ENCODE measurements around the gene CDC73.

The CDC73 gene

GRCh38 chr1:193121616-193122593 lies at the start of gene CDC73:
CDC73 (plus strand) TSS chr1:193122031; CDS start chr1:193122201, 170 bp downstream.
- H3K27me3 ChIP-seq (ENCODE audit: control insufficient read depth, insufficient read depth, low read length): no peaks in the 10 kb centered on the region
- peak; percentile 79 for TF ChIP-seq CTCF (IDR thresholded peaks at IDR 0.05)
- H3K4me2 ChIP-seq (ENCODE audit: low read length): peak within 1 kb of the TSS; percentile 96
- no peaks in the 10 kb centered on the region for H3K4me1 ChIP-seq
- peak within 1 kb of the TSS; percentile 82 for H2AFZ ChIP-seq
- no peak within 1 kb of the TSS for H3K9ac ChIP-seq
- peaks cover 1% of the 10 kb centered on the region for H3K79me2 ChIP-seq
- H3K9me3 ChIP-seq (ENCODE audit: control insufficient read depth, low read length): no peaks in the 10 kb centered on the region
- no peaks in the 10 kb centered on the region for H3K36me3 ChIP-seq (ENCODE audit: control insufficient read depth, insufficient read depth, low read length)
- H3K4me3 ChIP-seq (ENCODE audit: low read depth, low read length): peak within 1 kb of the TSS; percentile 85
- peak within 1 kb of the TSS; percentile 77 for H3K27ac ChIP-seq

DNA sequence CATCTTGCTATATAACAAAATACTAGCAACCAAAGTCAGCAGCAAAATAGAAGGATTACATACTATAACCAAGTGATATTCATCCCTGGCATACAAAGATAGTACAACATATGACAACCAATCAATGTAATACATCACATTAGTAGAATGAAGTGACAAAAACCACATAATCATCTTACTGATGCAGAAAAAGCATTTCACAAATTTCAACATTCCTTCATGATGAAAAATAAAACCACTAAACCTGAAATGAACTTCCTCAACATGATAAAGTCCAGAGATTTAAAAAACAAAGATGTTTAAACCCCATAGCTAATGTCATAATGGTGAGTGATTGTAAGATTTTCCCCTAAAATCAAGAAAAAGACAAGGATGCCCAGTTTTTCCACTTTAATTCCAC lies 43.8 kb upstream of the CDC73 start:
- H2AFZ ChIP-seq: no peak overlapping the region
- no peaks in the 10 kb centered on the region for H3K4me1 ChIP-seq
- H3K9me3 ChIP-seq (ENCODE audit: control insufficient read depth, low read length): no peaks in the 10 kb centered on the region
- H3K36me3 ChIP-seq (ENCODE audit: control insufficient read depth, insufficient read depth, low read length): no peaks in the 10 kb centered on the region
- no peak overlapping the region for H3K27ac ChIP-seq
- peaks cover 6% of the 10 kb centered on the region for H3K79me2 ChIP-seq
- H3K4me3 ChIP-seq (ENCODE audit: low read depth, low read length): no peak overlapping the region
- no peak overlapping the region for H3K4me2 ChIP-seq (ENCODE audit: low read length)
- no peak overlapping the region for H3K9ac ChIP-seq
- no peak for TF ChIP-seq CTCF (IDR thresholded peaks at IDR 0.05)
- H3K27me3 ChIP-seq (ENCODE audit: control insufficient read depth, insufficient read depth, low read length): no peaks in the 10 kb centered on the region

DNA sequence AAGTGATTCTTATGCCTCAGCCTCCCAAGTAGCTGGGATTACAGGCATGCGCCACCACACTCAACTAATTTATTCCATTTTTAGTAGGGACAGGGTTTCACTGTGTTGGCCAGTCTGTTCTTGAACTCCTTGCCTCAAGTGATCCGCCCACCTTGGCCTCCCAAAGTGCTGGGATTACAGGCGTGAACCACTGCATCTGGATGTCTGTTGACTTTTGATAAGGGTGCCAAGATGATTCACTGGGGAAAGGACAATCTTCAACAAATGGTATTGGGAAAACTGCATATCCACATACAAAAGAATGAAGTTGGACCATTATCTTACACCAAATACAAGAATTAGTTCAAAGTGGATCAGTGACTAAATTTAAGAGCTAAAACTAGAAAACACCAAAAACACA lies 42.6 kb upstream of the CDC73 start:
- Histone ChIP-seq H3K36me3 (ENCODE audit: control insufficient read depth, insufficient read depth, low read length) (no peaks in the 10 kb centered on the region), H3K4me3 (ENCODE audit: low read depth, low read length) (no peak overlapping the region), H3K9me3 (ENCODE audit: control insufficient read depth, low read length) (no peaks in the 10 kb centered on the region), H3K27me3 (ENCODE audit: control insufficient read depth, insufficient read depth, low read length) (no peaks in the 10 kb centered on the region), H3K9ac (no peak overlapping the region), H2AFZ (no peak overlapping the region), H3K4me1 (no peaks in the 10 kb centered on the region), H3K27ac (no peak overlapping the region), H3K4me2 (ENCODE audit: low read length) (no peak overlapping the region), H3K79me2 (peaks cover 4% of the 10 kb centered on the region)
- no peak for TF ChIP-seq CTCF (IDR thresholded peaks at IDR 0.05)

- no peak overlapping the region for H3K4me2 ChIP-seq (ENCODE audit: low read length)
- no peak overlapping the region for H2AFZ ChIP-seq
- no peaks in the 10 kb centered on the region for H3K27me3 ChIP-seq (ENCODE audit: control insufficient read depth, insufficient read depth, low read length)
- H3K4me3 ChIP-seq (ENCODE audit: low read depth, low read length): no peak overlapping the region
- no peaks in the 10 kb centered on the region for H3K79me2 ChIP-seq
- no peak overlapping the region for H3K9ac ChIP-seq
- H3K9me3 ChIP-seq (ENCODE audit: control insufficient read depth, low read length): no peaks in the 10 kb centered on the region
- TF ChIP-seq CTCF (IDR thresholded peaks at IDR 0.05): no peak
- no peaks in the 10 kb centered on the region for H3K4me1 ChIP-seq
- H3K27ac ChIP-seq: no peak overlapping the region
- no peaks in the 10 kb centered on the region for H3K36me3 ChIP-seq (ENCODE audit: control insufficient read depth, insufficient read depth, low read length)
Observed at GRCh38 chr1:193083365-193084088, 38.3 kb upstream of the CDC73 start.
